Colon (tissue), 2 donors: ENCODE results near the gene PCBD2.
"Not testable (repeated sequence)": the region's sequence is repeated elsewhere in the genome, so short reads cannot be mapped to it uniquely, and the experiment has no call there.

ENCODE experiments used
- FAIRE-seq: peaks from 2 replicates; lab custom pipeline; 2012; peaks lifted over from hg19 to GRCh38; lab: Jason Lieb, UNC
- donor health status: control.
- donor health status: control.

PCBD2 gene

DNA sequence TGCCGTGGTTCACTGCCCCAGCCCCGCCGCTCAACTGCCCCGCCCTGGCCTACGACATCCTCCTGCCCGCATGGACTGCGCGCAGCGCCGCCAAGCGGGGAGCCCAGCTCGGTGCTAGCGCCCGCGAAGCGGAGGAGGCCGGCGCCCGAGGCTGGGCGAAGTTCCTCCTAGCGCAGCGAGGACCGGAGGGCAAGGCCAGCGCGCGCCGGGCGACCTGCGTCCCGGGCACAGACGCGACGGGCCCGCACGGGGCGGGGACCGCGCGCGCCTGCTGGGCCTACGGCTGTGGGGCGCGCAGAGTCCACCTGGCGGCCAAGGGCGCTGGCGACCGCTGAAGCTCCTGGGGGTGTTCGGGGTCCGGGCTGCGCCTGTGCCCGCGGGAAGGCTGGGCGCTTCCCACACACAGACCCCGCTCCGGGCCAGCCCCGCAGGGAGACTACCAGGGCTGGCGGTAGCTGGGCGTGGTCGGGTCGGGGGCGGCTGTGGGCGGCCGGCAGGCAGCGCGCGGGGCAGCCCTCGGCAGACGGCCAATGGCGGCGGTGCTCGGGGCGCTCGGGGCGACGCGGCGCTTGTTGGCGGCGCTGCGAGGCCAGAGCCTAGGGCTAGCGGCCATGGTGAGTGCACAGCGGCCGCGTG, at the start of gene PCBD2:
Gene PCBD2 (plus strand): TSS at position 522 of the 636 bp plus-strand sequence. CDS start 9 bp downstream, at position 531.
- no peak for FAIRE-seq

DNA sequence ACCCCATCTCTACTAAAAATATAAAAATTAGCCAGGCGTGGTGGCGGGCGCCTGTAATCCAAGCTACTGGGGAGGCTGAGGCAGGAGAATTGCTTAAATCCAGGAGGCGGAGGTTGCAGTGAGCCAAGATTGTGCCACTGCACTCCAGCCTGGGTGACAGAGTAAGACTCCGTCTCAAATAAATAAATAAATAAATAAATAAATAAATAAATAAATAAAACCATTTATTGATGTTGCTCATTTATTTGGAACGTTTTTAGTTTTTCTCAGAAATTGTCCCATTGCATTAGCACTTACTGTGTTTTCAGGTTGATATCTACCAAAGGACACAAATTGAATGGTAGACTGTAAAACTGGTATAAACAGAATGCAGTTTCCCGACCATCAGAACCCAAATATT, 48.5 kb upstream of the PCBD2 start:
- not testable (repeated sequence) for FAIRE-seq

DNA sequence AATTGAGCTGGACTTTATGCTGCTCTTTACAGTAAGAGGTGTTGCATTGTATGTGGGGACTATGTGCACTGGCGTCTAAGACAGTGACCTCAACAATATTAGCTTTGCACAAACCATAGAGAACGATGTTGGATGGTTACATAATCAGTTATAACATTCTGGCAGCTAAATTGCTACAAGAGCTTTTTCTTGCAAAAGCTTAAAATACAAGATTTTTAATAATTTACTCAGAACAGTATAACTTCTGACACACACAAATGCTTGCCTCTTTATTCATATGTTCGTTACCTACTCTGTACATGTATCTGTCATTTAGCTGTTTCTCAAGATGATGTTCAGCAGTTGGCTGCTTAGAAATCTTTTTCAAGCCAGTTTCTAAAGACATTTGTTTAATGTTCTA, 47.5 kb upstream of the PCBD2 start:
- no peak for FAIRE-seq

- no peak for FAIRE-seq
Observed at GRCh38 chr5:134864707-134865106, 40.2 kb upstream of the PCBD2 start.

DNA sequence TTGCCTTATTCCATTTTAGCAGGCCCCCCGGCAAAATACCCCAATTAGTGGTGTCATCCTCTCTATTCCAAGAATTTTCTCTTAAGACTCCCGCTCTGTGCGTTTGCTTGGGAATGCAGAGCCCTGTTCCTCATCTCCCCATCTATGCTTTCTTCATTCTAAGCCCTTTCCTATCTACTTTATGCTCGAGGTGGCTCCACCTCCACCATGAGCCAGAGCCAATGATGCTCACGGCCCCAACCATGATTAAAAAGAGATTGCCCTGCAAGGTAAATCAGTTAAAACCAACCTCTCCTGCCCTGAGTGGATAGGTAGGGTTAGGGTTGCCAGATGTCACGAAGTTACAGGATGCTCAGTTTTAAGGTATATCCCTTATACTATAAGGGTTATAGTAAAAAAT, 31.4 kb upstream of the PCBD2 start:
- FAIRE-seq = no peak

DNA sequence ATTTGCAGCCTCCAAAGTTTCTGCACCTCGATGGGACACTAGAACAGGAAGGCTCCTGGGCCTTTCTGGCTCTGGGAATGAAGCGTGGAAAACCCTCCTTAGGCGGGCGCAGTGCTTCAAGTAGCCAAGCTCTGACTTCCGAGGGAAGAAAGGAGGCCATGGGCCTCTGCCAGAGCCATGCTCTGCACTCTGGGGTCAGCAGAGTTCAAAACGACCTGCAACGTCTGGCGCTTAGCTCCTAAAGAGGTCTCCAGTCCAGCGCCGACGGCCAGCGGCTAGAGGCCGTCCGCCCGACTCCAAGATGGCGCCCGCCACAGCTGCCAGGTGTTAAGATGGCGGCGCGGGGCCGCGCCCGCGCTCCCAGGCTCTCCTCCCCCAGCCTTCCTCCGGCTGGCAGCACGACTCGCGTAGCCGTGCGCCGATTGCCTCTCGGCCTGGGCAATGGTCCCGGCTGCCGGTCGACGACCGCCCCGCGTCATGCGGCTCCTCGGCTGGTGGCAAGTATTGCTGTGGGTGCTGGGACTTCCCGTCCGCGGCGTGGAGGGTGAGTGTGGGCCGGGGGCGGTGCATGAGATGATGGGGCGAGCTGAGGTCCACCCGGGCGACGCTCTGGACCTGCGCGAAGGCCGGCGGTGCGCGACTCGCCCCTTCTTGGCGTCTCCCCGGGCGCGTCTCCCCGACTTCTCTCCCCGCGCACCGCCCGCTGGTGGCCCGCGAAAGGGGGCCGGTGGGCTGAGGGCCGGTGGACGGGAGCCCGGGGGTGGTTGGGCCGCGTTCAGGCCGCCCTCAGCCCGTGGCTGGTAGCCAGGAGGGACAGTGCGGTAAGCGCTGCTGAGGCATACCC, 30.7 kb upstream of the PCBD2 start, which contains the start of gene TXNDC15:
Gene TXNDC15 (plus strand): TSS at position 385 of the 844 bp plus-strand sequence. CDS start 57 bp downstream, at position 442.
- FAIRE-seq = no peak

DNA sequence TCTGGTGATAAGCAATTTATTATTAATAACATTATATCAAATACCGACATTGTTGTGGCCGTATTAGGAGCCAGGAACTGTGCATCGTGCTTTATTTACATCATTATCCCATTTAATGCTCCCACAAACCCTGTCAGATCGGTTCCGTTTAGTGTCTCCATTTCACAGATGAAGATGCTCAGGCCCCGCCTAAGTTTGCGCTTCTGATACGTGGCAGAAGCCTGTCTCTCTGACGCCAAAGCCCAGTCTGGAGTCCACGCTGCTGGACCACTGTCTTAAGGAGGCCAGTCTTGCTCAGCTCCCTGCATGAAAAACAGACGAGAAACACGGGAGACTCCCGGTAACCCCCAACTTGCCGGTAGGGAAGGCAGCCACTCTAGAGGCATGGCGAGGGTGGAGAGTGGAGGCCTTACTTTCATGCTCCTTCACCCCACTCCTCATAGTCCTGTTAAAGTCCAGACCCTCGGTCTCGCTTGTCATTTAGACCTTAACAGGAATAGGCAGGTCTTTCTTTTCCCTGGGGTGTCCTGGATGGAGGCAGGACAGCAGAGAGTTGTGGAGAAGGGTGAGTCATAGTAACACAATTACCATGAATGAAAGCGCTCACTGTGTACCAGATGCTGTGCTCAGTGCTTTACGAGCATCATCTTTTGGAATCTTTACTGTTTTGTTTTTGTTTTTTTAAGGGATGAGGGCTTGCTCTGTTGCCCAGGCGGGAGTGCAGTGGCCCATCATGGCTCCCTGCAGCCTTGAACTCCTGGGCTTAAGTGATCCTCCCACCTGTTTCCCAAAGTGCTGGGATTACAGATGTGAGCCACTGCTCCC, 29.9 kb upstream of the PCBD2 start:
- FAIRE-seq = no peak

GRCh38 chr5:134877159-134877558, 27.8 kb upstream of the PCBD2 start:
- FAIRE-seq = no peak

DNA sequence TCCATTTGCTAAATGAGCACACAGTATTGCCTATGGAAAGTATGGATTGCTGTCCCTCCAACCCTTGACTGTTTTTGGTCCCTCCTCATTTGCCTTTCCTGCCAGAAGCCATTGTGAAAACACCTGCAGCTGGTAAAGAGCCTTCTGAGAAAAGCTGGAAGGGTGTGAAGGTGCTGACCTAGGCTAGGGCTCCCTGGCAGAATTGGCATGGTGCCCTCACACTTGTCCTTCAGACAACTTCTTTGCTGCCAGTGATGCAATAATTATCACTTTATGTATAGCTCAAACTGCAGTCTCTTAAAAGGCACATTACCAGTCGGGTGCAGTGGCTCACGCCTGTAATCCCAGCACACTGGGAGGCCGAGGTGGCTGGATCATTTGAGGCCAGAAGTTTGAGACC, 26.5 kb upstream of the PCBD2 start:
- FAIRE-seq = no peak

GRCh38 chr5:134879456-134879855, 25.5 kb upstream of the PCBD2 start:
- no peak for FAIRE-seq

DNA sequence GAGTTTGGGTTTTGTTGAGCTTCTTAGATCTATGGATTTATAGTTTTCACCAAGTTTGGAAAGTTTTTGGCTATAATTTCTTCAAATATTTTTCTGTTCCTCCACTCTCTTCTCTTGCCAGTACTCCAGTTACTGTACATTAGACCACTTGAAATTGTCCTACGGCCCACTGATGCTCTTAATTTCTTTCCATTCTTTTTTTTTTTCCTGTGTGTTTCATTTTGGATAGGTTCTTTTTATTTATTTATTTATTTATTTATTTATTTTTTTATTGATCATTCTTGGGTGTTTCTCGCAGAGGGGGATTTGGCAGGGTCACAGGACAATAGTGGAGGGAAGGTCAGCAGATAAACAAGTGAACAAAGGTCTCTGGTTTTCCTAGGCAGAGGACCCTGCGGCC, 24.0 kb upstream of the PCBD2 start:
- not testable (repeated sequence) for FAIRE-seq

DNA sequence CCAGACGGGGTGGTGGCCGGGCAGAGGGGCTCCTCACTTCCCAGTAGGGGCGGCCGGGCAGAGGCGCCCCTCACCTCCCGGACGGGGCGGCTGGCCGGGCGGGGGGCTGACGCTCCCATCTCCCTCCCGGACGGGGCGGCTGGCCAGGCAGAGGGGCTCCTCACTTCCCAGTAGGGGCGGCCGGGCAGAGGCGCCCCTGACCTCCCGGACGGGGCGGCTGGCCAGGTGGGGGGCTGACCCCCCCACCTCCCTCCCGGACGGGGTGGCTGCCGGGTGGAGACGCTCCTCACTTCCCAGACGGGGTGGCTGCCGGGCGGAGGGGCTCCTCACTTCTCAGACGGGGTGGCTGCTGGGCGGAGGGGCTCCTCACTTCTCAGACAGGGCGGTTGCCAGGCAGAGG, 23.2 kb upstream of the PCBD2 start:
- not testable (repeated sequence) for FAIRE-seq

GRCh38 chr5:134887593-134888159, 17.3 kb upstream of the PCBD2 start:
- no peak for FAIRE-seq

GRCh38 chr5:134889335-134889734, 15.6 kb upstream of the PCBD2 start:
- FAIRE-seq = no peak

- FAIRE-seq = no peak
Observed at GRCh38 chr5:134891473-134891872, 13.5 kb upstream of the PCBD2 start.

GRCh38 chr5:134892282-134892681, 12.6 kb upstream of the PCBD2 start:
- no peak for FAIRE-seq

GRCh38 chr5:134892926-134893325, 12.0 kb upstream of the PCBD2 start:
- FAIRE-seq = no peak

- no peak for FAIRE-seq
Observed at GRCh38 chr5:134893748-134894505, 11.0 kb upstream of the PCBD2 start.

GRCh38 chr5:134902071-134902801, 2.7 kb upstream of the PCBD2 start:
- no peak for FAIRE-seq

GRCh38 chr5:134905246-134905996, 490 bp downstream of the PCBD2 start:
- no peak for FAIRE-seq
